H7 (cell line): ENCODE measurements around the gene ERBB4. TPM values are rescaled to one million over a fixed set of nuclear protein-coding genes. Genes with fewer than 3 reads are reported as not detected.

Source experiments
- DNase-seq: peaks from one replicate; pipeline ENCODE4 v3.0.0; 2012
- H3K27me3 ChIP-seq: 2 replicates; pipeline ENCODE4 v1.6.0; 2011; ENCODE audit warnings: mild to moderate bottlenecking, low read length; ENCODE audit not compliant: control insufficient read depth, insufficient read depth
- H3K36me3 ChIP-seq: replicated peaks from 2 replicates; pipeline ENCODE4 v1.5.1; 2011; ENCODE audit warnings: low read length; ENCODE audit not compliant: control insufficient read depth, insufficient read depth
- H3K4me3 ChIP-seq: 2 replicates; pipeline ENCODE4 v1.5.1; 2011; ENCODE audit warnings: low read depth, mild to moderate bottlenecking, control low read depth, low read length, moderate library complexity; ENCODE audit not compliant: insufficient read depth
- total RNA-seq: library from RNA; depleted of rRNA; stranded (reverse); fragments of >200 nt; shearing (Covaris generic); gene quantifications from 2 replicates; pipeline ENCODE4 v1.2.3, GENCODE V29; 2014

ERBB4 gene
- total RNA-seq, 1 experiment from 2014 or later: 5.7 TPM

- H3K36me3 ChIP-seq: no peaks in the 10 kb centered on the region
- H3K4me3 ChIP-seq: no peak overlapping the region
- no peaks in the 10 kb centered on the region for H3K27me3 ChIP-seq
- no peak for DNase-seq
Observed at GRCh38 chr2:211413746-211414145, 1124.9 kb downstream of the ERBB4 start.

- H3K4me3 ChIP-seq: no peak overlapping the region
- H3K27me3 ChIP-seq: no peaks in the 10 kb centered on the region
- no peaks in the 10 kb centered on the region for H3K36me3 ChIP-seq
- no peak for DNase-seq
Observed at GRCh38 chr2:211408483-211408891, 1130.1 kb downstream of the ERBB4 start.

DNA sequence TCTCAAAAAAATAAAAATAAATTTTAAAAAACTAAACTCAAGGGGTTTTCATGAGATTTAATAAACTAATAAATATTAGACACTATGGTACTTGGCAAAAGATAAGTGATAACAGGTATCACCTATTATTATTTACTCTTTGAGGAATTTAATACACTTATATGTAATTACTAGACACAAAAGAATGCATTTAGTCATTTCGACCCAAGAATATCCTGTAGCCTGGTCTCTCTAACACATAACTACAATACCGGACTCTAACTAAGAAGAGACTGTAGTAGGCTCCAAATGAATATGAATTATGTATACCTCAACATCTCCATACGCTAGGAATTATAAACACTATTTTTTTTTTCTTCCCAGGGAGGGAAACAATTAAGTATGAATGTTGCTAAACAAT, 1131.5 kb downstream of the ERBB4 start:
- Histone ChIP-seq H3K4me3 (no peak overlapping the region), H3K36me3 (no peaks in the 10 kb centered on the region), H3K27me3 (no peaks in the 10 kb centered on the region)
- DNase-seq: no peak

DNA sequence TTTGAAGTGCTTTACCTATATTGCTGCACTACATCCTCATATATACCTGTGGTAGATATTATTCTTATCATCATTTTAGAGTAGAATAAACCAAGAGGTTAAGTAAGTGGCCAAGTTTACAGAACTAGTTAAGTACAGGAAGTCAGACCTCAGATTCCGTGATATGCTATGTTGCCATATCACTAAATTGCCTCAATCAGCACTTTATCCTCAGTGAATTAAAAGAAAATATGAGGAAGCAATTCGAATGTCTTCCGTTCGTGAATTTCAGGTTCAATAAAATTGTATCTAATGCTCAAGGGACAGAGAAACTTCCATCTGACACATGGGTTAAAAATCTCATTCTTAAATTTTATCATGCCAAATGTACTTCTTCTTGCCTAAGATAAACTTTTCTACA, 1133.6 kb downstream of the ERBB4 start:
- Histone ChIP-seq H3K4me3 (no peak overlapping the region), H3K36me3 (no peaks in the 10 kb centered on the region), H3K27me3 (no peaks in the 10 kb centered on the region)
- no peak for DNase-seq

DNA sequence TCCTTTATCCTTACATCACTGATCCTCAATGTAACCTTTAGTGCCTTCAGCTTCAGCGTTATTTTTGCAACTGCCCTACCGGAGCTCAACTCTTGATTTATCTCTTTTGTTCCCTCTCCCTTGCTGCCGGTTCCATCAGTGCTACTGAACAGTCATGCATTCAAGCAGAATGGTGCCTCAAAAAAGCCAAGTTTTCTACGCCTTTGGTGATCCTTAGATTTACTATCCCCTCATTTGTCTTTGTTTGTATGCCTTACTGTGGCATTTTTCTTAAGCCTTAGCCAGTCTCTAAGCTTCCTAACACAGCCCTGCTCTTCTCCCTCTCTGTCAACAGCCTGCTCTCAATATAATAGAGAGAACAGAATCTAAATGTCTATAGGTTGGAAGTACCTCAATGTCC, 1134.5 kb downstream of the ERBB4 start:
- Histone ChIP-seq H3K36me3 (no peaks in the 10 kb centered on the region), H3K27me3 (no peaks in the 10 kb centered on the region), H3K4me3 (no peak overlapping the region)
- no peak for DNase-seq

- Histone ChIP-seq H3K36me3 (no peaks in the 10 kb centered on the region), H3K27me3 (no peaks in the 10 kb centered on the region), H3K4me3 (no peak overlapping the region)
- no peak for DNase-seq
Observed at GRCh38 chr2:211401328-211401727, 1137.3 kb downstream of the ERBB4 start.

DNA sequence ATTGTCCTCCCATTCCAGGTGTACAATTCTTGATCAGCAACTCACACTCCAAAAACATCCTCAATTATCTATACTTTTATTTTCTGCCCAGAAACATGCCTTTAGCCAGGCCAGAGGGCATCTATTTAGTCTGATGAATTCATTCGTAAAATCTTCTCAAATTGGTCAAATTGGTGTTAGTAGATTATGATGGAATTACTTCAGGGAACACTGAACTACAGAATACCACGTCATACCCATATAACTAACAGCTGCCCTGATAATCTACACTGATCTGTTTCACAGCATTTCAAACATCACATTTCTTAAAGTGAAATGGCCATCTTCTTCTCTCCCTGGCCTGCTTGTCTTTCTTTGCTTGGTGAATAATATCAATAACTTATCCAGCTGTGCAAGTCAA, 1140.8 kb downstream of the ERBB4 start:
- Histone ChIP-seq H3K27me3 (no peaks in the 10 kb centered on the region), H3K36me3 (no peaks in the 10 kb centered on the region), H3K4me3 (no peak overlapping the region)
- DNase-seq: no peak

DNA sequence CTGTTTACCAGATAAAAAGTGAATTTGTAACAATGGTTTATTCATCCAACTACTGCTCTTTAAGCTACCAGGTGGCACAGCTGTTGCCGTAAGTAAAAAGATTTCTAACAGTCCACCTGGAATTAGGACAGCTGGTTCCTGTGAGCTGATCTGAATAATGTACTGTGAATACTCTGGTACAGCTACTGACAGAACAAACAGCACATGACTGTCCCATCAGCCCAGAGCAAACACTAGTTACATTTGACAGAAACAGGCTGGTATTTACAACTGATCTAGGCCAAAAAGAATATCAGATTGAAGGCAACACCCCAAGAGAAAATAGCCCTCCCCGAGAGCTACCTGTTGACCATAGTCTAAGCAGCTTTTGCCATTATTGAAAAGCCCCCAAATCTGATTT, 1141.8 kb downstream of the ERBB4 start:
- Histone ChIP-seq H3K27me3 (no peaks in the 10 kb centered on the region), H3K4me3 (no peak overlapping the region), H3K36me3 (no peaks in the 10 kb centered on the region)
- DNase-seq: no peak

- no peak for DNase-seq
- H3K36me3 ChIP-seq: no peaks in the 10 kb centered on the region
- no peak overlapping the region for H3K4me3 ChIP-seq
- H3K27me3 ChIP-seq: no peaks in the 10 kb centered on the region
Observed at GRCh38 chr2:211391189-211391567, 1147.4 kb downstream of the ERBB4 start.

DNA sequence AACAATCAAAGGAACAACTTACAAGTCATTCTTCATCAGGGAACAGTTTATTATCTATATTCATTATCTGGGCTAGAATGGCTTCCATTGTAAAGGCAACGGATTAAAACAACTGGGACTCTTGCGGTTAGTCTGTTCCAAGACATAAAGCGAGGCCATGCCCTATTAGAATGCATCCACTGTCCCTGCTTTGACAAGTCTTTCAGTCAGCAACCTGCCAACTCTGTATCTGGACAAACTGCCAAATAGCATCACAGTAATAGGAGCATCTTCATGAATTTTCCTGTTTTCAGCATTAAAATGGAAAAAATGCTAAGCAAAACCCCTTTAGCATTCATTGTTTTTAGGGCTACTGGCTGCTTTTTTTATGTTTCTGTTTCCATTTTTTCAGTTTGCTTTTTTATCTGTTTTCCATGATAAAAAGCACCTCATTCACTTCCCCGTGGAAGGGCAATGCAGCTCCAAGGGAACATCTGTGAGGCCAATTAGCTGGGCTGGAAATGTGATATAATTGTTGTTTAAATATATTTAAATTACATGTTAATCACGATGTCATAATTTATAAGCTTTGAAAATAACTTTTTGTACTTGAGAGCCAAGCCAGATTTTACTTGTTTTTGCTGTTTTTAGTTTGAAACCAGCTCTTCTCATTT, 1147.9 kb downstream of the ERBB4 start:
- H3K4me3 ChIP-seq: no peak overlapping the region
- no peak for DNase-seq

DNA sequence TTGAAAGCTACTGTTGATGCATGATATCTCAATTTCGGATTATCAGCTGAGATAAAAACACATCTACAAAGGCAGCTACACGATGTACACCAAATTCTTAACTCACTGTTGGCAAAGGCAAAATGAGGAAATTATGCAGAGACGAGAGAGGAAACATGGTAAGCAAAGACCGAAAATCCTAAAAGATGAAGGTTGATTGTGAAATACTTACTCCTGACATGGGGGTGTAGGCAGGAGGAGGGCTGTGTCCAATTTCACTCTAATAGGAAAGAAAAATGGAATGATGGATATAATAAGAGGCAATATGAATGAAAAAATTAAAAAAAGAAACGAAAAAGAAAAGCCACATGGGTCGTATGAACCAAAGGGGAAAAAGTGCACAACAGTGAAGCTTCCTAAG, 1150.9 kb downstream of the ERBB4 start:
- no peak overlapping the region for H3K4me3 ChIP-seq
- no peaks in the 10 kb centered on the region for H3K36me3 ChIP-seq
- H3K27me3 ChIP-seq: no peaks in the 10 kb centered on the region
- no peak for DNase-seq

More for the DNA sequence above, 1147.9 kb downstream of the ERBB4 start:
- no peaks in the 10 kb centered on the region for H3K36me3 ChIP-seq
- no peaks in the 10 kb centered on the region for H3K27me3 ChIP-seq

- Histone ChIP-seq H3K4me3 (no peak overlapping the region), H3K27me3 (no peaks in the 10 kb centered on the region), H3K36me3 (no peaks in the 10 kb centered on the region)
- no peak for DNase-seq
Observed at GRCh38 chr2:211380041-211380440, 1158.6 kb downstream of the ERBB4 start.

- no peaks in the 10 kb centered on the region for H3K36me3 ChIP-seq
- no peak for DNase-seq
- H3K4me3 ChIP-seq: no peak overlapping the region
- no peaks in the 10 kb centered on the region for H3K27me3 ChIP-seq
Observed at GRCh38 chr2:211376410-211376809, 1162.2 kb downstream of the ERBB4 start.

DNA sequence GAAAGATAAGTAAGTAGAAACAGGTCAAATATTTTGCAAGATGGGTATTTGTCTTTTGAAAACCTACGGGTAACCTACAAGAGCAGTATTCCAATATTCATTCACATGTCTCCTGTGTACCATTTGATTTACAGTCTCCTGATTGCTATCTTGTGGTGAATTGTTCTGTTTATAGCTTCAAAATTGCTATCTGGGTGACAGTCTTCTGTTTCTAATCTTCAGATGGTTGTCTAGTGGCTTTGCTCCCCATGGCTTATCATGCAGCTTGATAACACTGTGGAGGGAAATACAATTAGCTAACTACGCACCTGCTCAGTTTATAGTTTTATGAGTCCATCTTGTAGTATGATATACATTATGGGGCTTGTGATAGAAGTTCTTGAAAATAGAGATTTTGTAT, 1165.4 kb downstream of the ERBB4 start:
- Histone ChIP-seq H3K27me3 (no peaks in the 10 kb centered on the region), H3K4me3 (no peak overlapping the region), H3K36me3 (no peaks in the 10 kb centered on the region)
- no peak for DNase-seq

GRCh38 chr2:211371465-211371864, 1167.1 kb downstream of the ERBB4 start:
- no peak for DNase-seq
- no peaks in the 10 kb centered on the region for H3K27me3 ChIP-seq
- no peaks in the 10 kb centered on the region for H3K36me3 ChIP-seq
- no peak overlapping the region for H3K4me3 ChIP-seq

- no peaks in the 10 kb centered on the region for H3K27me3 ChIP-seq
- DNase-seq: no peak
- no peak overlapping the region for H3K4me3 ChIP-seq
- H3K36me3 ChIP-seq: no peaks in the 10 kb centered on the region
Observed at GRCh38 chr2:211368467-211368866, 1170.1 kb downstream of the ERBB4 start.
